Neural cell (in vitro differentiated cells): Measurements from ENCODE around the gene RBP4.

ENCODE experiments used
- CTCF ChIP-seq: fragments of 450-650 bp; IDR thresholded peaks from 2 replicates; pipeline ENCODE4 v1.5.1; 2014; ENCODE audit warnings: antibody characterized with exemption, mild to moderate bottlenecking, moderate library complexity; ENCODE audit not compliant: poor library complexity, severe bottlenecking
- EP300 ChIP-seq: fragments of 450-650 bp; conservative IDR thresholded peaks from 2 replicates; pipeline ENCODE4 v1.6.1; 2014; ENCODE audit warnings: antibody characterized with exemption, mild to moderate bottlenecking, moderate library complexity; ENCODE audit not compliant: poor library complexity, severe bottlenecking
- EZH2 ChIP-seq: fragments of 200-600, 300-800 bp; shearing (Covaris generic), sonication (generic); IDR thresholded peaks from 2 replicates; pipeline ENCODE4 v1.6.1; 2014; ENCODE audit warnings: antibody characterized with exemption, low read length, borderline replicate concordance, mild to moderate bottlenecking; ENCODE audit not compliant: insufficient read depth, poor library complexity, severe bottlenecking
- MXI1 ChIP-seq: fragments of 450-650 bp; conservative IDR thresholded peaks from 2 replicates; pipeline ENCODE4 v1.6.1; 2014; ENCODE audit warnings: antibody characterized with exemption, mild to moderate bottlenecking; ENCODE audit not compliant: poor library complexity, severe bottlenecking
- POLR2AphosphoS5 ChIP-seq: IDR thresholded peaks from 2 replicates; pipeline ENCODE4 v1.6.1; 2012
- RAD21 ChIP-seq: fragments of 450-650 bp; conservative IDR thresholded peaks from 2 replicates; pipeline ENCODE4 v1.6.1; 2014; ENCODE audit warnings: antibody characterized with exemption, mild to moderate bottlenecking, moderate library complexity
- TAF1 ChIP-seq: IDR thresholded peaks from 2 replicates; pipeline ENCODE4 v1.6.1; 2012; ENCODE audit warnings: low read depth

- no peak for TF ChIP-seq CTCF
- no peak for TF ChIP-seq TAF1
- no peak for TF ChIP-seq POLR2AphosphoS5
- no peak for TF ChIP-seq MXI1
- TF ChIP-seq EZH2: no peak
- no peak for TF ChIP-seq RAD21
- TF ChIP-seq EP300: no peak
These were observed 27.1 kb downstream of the RBP4 start for GRCh38 chr10:93573924-93574323.
